ENCODE results near the gene NOTCH2NLA.
"Not testable (repeated sequence)": the region's sequence is repeated elsewhere in the genome, so short reads cannot be mapped to it uniquely, and the experiment has no call there.

Gene NOTCH2NLA

DNA sequence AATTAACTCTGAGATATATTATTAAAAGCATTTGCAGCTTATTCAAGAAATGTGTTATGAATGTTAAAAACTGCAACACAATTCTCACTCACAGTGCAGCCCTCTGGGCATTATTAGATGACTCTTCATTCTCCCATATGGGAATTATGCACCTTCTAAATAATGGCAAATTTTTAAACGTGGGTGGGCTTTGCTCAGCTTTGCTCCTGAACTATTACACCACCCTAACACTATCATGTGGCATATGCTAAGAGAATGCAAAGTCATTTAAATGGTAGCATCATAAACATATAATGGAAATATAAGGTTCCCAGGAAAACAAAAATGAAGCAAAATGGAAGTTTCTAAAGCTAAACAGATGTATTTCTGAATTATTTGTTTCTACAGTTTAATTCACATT lies 61.5 kb downstream of the NOTCH2NLA start:
- not testable (repeated sequence) for DNase-seq (ENCODE audit: low spot score)

DNA sequence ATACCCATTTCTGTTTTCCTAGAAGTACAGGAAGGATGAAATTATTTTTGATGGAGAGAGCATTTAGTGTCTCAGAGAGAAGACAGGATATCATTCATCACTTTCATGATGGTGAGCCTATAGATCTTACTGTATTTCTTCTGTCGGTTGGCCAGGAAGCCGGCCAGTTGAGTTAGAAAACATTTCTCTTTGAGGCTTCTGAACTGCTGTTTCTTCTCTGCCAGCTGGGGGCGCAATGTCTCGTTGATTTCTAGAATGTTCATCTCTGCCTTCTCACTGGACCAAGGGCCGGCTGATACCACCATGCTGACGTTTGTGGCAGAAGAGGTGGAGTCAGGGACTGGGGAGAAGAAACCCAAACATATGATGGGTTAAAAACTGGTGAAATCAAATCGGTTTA lies 84.4 kb downstream of the NOTCH2NLA start, which contains the start of gene NBPF10:
NBPF10 (minus strand) TSS at position 340 of the 400 bp plus-strand sequence; CDS start at position 305, 35 bp downstream.
- DNase-seq (ENCODE audit: low spot score): not testable (repeated sequence)
